ENCODE measurements around the gene DOCK2. TPM values are rescaled to one million over a fixed set of nuclear protein-coding genes. Genes with fewer than 3 reads are reported as not detected.

Gene DOCK2
- total and polyA plus RNA-seq, 2 donors (not counting 3 experiments of a cell fraction or from before 2014, with no cell fraction given), result 0.62 to 4.8 TPM

DNA sequence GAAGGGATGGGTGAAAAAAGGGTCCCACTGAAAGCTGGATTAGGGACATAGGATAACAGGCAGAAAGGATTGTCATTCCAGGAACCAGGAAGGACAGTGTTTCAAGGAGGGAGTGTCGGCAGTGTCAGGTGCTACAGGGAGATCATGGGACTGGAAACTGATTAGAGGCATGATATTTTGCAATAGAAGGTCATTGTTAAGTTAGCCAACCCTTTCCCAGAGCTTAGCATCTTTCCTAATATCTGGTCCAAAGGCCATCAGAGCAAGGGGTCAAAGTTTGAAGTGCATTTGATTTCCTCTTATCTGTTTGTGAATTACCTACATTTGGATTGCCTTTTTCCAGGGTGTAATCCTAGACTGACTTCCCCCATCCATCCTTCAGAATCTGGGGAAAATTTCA, 91.3 kb downstream of the DOCK2 start:
- Histone ChIP-seq H3K27me3 (ENCODE audit: control insufficient read depth in 2 of 2, insufficient read depth in 2 of 2, low read length in 2 of 2) (no peaks in the 10 kb centered on the region), H3K27ac (ENCODE audit: insufficient read depth, low read depth, low read length) (no peak overlapping the region), H3K9me1 (replicated peaks; ENCODE audit: control insufficient read depth, extremely low read depth, insufficient read depth, low read length) (no peaks in the 10 kb centered on the region), H3K4me1 (ENCODE audit: control insufficient read depth, extremely low read depth, insufficient read depth, low read length) (no peaks in the 10 kb centered on the region), H2AFZ (ENCODE audit: low read depth, low read length) (no peak overlapping the region), H3K9ac (replicated peaks; ENCODE audit: extremely low read depth, insufficient read depth, low read length) (no peak overlapping the region), H3K4me3 (replicated peaks in 1 of 3; ENCODE audit: insufficient read depth in 1 of 3, low read depth in 1 of 3, low read length in 3 of 3) (no peak overlapping the region), H4K20me1 (replicated peaks; ENCODE audit: control insufficient read depth, extremely low read depth, insufficient read depth, low read length) (no peaks in the 10 kb centered on the region), H3K9me3 (replicated peaks; ENCODE audit: control insufficient read depth, insufficient read depth, low read length) (no peaks in the 10 kb centered on the region), H3K36me3 (ENCODE audit: control insufficient read depth in 2 of 2, extremely low read depth in 1 of 2, insufficient read depth in 2 of 2, low read length in 2 of 2) (no peaks in the 10 kb centered on the region), H3K4me2 (ENCODE audit: insufficient read depth, low read length) (no peak overlapping the region), H3K79me2 (ENCODE audit: control insufficient read depth, insufficient read depth, low read length) (no peaks in the 10 kb centered on the region)
- ChIA-PET POLR2A (no interaction called here), CTCF (interaction anchor here (2.1 kb wide), 1 partner anchor 15 kb away, joined by 7 read pairs; no protein-coding TSS in a partner anchor)
- no peak for FAIRE-seq
- DNase-seq (ENCODE audit: low read depth, low spot score), result no peak
- BruUV-seq (replicated peaks), result no TSS peak
- dilution Hi-C loops (cut with MboI; ENCODE audit: extremely low pct_ligation_motif_present, low sequenced_read_pairs) (no loop called here), intact Hi-C loops (cut with micrococcal nuclease) (no loop called here)
- TF ChIP-seq, protein P1, sequence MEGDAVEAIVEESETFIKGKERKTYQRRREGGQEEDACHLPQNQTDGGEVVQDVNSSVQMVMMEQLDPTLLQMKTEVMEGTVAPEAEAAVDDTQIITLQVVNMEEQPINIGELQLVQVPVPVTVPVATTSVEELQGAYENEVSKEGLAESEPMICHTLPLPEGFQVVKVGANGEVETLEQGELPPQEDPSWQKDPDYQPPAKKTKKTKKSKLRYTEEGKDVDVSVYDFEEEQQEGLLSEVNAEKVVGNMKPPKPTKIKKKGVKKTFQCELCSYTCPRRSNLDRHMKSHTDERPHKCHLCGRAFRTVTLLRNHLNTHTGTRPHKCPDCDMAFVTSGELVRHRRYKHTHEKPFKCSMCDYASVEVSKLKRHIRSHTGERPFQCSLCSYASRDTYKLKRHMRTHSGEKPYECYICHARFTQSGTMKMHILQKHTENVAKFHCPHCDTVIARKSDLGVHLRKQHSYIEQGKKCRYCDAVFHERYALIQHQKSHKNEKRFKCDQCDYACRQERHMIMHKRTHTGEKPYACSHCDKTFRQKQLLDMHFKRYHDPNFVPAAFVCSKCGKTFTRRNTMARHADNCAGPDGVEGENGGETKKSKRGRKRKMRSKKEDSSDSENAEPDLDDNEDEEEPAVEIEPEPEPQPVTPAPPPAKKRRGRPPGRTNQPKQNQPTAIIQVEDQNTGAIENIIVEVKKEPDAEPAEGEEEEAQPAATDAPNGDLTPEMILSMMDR (IDR thresholded peaks at IDR 0.05; ENCODE audit: extremely low read depth in 1 of 2, insufficient read depth in 1 of 2, low read depth in 1 of 2, low read length in 2 of 2), result no peak
- TF ChIP-seq POLR2AphosphoS5 (IDR thresholded peaks at IDR 0.05; ENCODE audit: insufficient read depth, low read depth, low read length), result no peak
- TF ChIP-seq EZH2 (IDR thresholded peaks at IDR 0.05; ENCODE audit: borderline replicate concordance, low read depth, low read length, severe bottlenecking), result no peak
- no peak for TF ChIP-seq JUN (IDR thresholded peaks at IDR 0.05; ENCODE audit: borderline replicate concordance, insufficient read depth, insufficient read length, low read depth)
- no peak for TF ChIP-seq FOS (IDR thresholded peaks at IDR 0.05; ENCODE audit: borderline replicate concordance, insufficient read depth, low read length)
- TF ChIP-seq MYC (IDR thresholded peaks at IDR 0.05; ENCODE audit: low read depth, low read length), result no peak
- no peak for TF ChIP-seq MAX (IDR thresholded peaks at IDR 0.05; ENCODE audit: insufficient read depth, insufficient read length)
- no peak for TF ChIP-seq POLR2A (IDR thresholded peaks at IDR 0.05; ENCODE audit: low read depth, low read length)
- TF ChIP-seq GATA2 (IDR thresholded peaks at IDR 0.05; ENCODE audit: insufficient read depth, insufficient read length, low read depth, low read length), result no peak
